ENCODE results near the gene NET1. TPM values are rescaled to one million over a fixed set of nuclear protein-coding genes. Genes with fewer than 3 reads are reported as not detected.
"Not testable (repeated sequence)": the region's sequence is repeated elsewhere in the genome, so short reads cannot be mapped to it uniquely, and the experiment has no call there.

The NET1 gene
- total RNA-seq, 8 experiments from 2014 or later = 11.8 to 78.8 (median 23.4) TPM

DNA sequence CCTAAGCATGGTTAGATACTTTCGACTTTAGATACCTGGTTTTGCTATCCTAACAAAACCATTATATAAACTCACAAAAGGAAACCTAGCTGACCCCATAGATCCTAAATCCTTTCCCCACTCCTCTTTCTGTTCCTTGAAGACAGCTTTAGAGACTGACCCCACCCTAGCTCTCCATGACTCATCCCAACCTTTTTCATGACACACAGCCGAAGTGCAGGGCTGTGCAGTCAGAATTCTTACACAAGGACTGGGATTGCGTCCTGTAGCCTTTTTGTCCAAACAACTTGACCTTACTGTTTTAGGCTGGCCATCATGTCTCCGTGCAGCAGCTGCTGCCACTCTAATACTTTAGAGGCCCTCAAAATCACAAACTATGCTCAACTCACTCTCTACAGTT is 62.3 kb downstream of the NET1 start:
- not testable (repeated sequence) for ATAC-seq (replicated peaks in 6 of 8); H3K4me1 ChIP-seq (replicated peaks in 1 of 2); H3K27ac ChIP-seq; H3K4me3 ChIP-seq
- in situ Hi-C loops (cut with MboI; ENCODE audit: low pct_unique_long_range_greater_than_20kb in 2 of 9, low sequenced_read_pairs in 9 of 9, unreplicated experiment in 9 of 9) = loop anchor here in 2 of 9 experiments (25.0 kb wide), 1 partner anchor 138 kb away; no protein-coding TSS in a partner anchor
- 8 to 100% (median 88%) methylated on average over 1 to 3 of the region's 4 CpGs; no CpG with 5 or more reads in 3 of the 10 experiments for WGBS, 10 experiments

DNA sequence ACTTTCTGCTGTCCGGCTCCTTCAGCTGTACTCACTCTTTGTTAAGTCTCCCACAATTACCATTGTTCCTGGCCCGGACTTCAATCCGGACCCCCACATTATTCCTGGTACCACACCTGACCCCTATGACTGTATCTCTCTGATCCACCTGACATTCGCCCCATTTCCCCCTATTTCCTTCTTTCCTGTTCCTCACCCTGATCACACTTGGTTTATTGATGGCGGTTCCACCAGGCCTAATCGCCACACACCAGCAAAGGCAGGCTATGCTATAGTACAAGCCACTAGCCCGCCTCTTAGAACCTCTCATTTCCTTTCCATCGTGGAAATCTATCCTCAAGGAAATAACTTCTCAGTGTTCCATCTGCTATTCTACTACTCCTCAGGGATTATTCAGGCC is 62.7 kb downstream of the NET1 start:
- H3K27ac ChIP-seq; ATAC-seq (replicated peaks in 6 of 8); H3K4me3 ChIP-seq; H3K4me1 ChIP-seq (replicated peaks in 1 of 2); in situ Hi-C loops (cut with MboI; ENCODE audit: low pct_unique_long_range_greater_than_20kb in 2 of 9, low sequenced_read_pairs in 9 of 9, unreplicated experiment in 9 of 9): not testable (repeated sequence)
- WGBS, 10 experiments = 17 to 100% (median 98%) methylated on average over 1 to 4 of the region's 8 CpGs; no CpG with 5 or more reads in 4 of the 10 experiments

DNA sequence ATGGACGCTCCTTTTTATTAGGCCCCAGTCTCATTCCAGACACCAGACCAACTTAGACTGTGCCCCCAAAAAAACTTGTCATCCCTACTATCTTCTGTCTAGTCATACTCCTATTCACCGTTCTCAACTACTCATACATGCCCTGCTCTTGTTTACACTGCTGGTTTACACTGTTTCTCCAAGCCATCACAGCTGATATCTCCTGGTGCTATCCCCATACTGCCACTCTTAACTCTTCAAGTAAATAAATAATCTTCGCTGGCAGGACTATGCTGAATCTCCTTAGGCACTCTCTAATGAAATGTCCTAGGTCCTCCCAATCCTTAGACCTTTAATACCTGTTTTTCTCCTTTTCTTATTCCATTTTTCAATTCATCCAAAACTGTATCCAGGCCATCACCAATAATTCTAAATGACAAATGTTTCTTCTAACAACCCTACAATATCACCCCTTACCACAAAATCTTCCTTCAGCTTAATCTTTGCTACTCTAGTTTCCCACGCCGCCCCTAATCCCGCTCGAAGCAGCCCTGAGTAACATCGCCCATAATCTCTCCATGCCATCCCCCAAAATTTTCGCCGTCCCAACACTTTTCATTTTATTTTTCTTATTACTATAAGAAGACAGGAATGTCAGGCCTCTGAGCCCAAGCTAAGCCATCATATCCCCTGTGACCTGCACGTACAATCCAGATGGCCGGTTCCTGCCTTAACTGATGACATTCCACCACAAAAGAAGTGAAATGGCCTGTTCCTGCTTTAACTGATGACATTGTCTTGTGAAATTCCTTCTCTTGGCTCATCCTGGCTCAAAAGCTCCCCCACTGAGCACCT is 63.8 kb downstream of the NET1 start:
- WGBS, 10 experiments = 78 to 100% (median 94%) methylated on average over 5 to 10 of the region's 12 CpGs; no CpG with 5 or more reads in 1 of the 10 experiments
- H3K27ac ChIP-seq; in situ Hi-C loops (cut with MboI; ENCODE audit: low pct_unique_long_range_greater_than_20kb in 2 of 9, low sequenced_read_pairs in 9 of 9, unreplicated experiment in 9 of 9); H3K4me1 ChIP-seq (replicated peaks in 1 of 2); ATAC-seq (replicated peaks in 6 of 8); H3K4me3 ChIP-seq: not testable (repeated sequence)

DNA sequence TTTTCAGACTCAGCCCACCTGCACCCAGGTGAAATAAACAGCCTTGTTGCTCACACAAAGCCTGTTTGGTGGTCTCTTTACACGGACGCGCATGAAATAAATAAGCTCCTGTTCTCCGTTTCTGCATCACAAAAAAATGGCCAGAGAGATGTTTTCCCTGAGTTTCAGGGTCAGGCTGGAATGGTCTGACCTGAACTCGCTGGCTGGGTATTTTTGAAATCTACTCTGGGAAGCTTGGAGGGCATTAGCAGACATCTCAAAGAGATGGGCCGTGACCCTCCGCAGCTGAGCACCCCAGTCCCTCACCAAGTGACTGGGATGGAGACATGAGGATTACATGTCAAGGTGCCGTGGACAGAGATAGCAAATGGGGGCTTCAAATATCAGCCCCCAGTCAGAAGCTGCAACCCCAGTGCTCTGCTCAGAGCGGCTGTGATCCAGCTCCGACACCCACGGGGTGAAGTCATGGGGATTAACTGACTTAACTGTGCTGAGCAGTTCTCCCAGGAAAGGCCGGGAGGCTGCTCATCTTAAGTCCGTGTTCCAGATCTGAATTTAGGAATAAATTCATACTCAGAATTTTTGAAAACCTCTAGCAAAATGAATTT is 64.7 kb downstream of the NET1 start:
- 40 to 92% (median 76%) methylated on average over 1 to 9 of the region's 13 CpGs; no CpG with 5 or more reads in 1 of the 10 experiments for WGBS, 10 experiments
- Histone ChIP-seq H3K4me3 (no peak overlapping the region), H3K27ac (no peak overlapping the region), H3K4me1 (replicated peaks in 1 of 2) (no peaks in the 10 kb centered on the region)
- in situ Hi-C loops (cut with MboI; ENCODE audit: low pct_unique_long_range_greater_than_20kb in 2 of 9, low sequenced_read_pairs in 9 of 9, unreplicated experiment in 9 of 9) = no loop called here
- ATAC-seq (replicated peaks in 6 of 8) = no peak

DNA sequence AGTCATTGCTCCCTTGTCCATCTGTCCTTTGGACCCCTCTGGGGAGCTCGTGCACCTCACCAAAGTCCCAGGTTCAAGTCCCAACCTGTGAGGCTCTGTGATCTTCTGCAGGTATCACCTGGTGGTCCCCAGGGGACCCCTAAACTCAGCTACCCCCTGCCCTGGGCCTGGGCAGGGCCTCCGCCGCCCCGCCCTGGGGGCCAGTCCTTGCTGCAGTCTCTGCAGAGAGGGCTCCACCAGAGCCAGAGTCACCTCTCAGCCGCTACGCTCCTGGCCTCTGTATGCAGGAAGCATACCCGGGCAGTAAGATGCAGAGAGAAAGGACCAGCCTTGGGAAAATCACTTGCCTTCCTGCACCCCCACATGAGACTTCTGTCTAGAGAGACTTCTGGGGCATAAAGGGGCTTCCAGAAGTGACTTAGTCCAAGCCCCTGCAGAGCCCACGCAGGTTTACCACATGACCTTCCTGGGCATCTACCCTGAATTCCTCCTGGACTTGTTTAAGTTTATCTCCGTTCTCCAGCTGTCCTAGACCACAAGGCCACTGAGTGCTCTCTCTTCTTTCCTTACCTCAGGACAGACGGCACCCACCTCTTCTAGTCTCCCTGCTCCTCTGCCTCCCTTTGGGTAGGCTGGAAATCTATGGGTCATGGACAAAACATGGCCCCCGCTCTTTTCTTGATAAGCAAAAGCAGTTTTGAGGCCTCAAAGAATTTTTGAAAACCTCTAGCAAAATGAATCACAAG is 65.8 kb downstream of the NET1 start:
- 80 to 100% (median 100%) methylated on average over 1 to 8 of the region's 11 CpGs; no CpG with 5 or more reads in 4 of the 10 experiments for WGBS, 10 experiments

DNA sequence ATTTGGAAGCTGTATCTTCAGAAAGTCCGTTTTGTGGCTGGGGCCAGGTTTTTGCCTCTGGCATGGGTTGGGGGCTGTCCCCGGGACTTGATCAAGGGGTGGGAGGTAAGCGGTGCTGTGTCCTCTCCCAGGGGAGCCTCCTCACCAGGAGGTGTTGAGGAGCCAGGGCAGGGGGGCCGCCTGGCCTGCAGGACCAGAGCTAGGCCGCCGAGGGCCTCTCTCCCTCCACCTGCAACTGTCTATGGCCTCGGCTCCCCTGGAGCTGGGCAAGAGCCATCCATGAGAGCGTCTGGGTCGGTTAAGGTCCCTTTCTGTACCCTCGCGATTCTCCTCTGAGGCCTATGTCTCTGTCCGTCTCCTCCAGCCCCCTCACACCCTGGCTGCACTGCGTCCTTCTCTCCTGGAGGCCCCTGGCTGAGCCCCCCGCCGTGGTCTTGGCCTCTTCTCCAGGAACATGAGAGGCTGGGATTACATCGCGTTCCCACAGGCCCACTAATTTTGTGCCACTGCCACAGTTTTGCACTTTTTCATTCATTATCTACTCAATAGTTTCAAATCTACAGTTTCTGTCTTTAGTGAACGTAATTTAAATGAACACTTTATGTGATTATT is 66.4 kb downstream of the NET1 start:
- 84 to 100% (median 95%) methylated on average over 1 to 8 of the region's 18 CpGs; no CpG with 5 or more reads in 4 of the 10 experiments for WGBS, 10 experiments

More for the DNA sequence above, 65.8 kb downstream of the NET1 start:
- H3K4me3 ChIP-seq = no peak overlapping the region
- H3K27ac ChIP-seq = no peak overlapping the region
- in situ Hi-C loops (cut with MboI; ENCODE audit: low pct_unique_long_range_greater_than_20kb in 2 of 9, low sequenced_read_pairs in 9 of 9, unreplicated experiment in 9 of 9) = no loop called here
- no peak for ATAC-seq (replicated peaks in 6 of 8)
- no peaks in the 10 kb centered on the region for H3K4me1 ChIP-seq (replicated peaks in 1 of 2)

DNA sequence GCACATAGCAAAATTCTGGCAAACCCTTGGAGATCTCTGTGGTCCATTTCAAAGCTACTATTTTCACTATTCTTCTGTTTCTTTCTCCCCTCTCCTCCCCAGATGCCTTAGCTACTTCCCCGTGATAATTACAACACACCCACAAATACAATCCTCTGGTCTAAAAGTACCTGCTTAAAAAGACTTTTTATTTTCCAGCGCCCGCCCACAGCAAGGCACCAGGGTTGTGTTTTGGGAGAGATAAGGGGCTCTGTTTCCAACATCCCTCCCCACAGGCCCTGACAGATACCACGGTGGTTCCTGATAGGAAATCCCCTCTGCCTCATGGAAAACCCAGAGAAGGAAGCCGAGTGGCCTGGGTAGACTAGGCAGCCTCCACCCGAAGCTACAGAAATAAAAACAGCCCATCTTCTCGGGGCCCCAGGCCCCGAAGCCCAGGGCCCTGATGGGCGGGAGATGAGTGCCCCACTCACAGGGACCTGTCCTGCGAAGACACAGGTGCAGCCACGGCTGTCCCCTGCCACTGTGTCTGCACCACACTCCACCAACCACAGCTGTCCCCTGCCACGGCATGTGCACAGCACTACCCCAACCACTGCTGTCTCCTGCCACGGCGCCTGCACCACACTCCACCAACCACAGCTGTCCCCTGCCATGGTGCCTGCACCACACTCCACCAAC is 67.3 kb downstream of the NET1 start:
- in situ Hi-C loops (cut with MboI; ENCODE audit: low pct_unique_long_range_greater_than_20kb in 2 of 9, low sequenced_read_pairs in 9 of 9, unreplicated experiment in 9 of 9) = no loop called here
- ATAC-seq (replicated peaks in 6 of 8) = no peak
- Histone ChIP-seq H3K27ac (no peak overlapping the region), H3K4me3 (no peak overlapping the region), H3K4me1 (replicated peaks in 1 of 2) (no peaks in the 10 kb centered on the region)
- 63 to 100% (median 88%) methylated on average over 1 to 8 of the region's 14 CpGs; no CpG with 5 or more reads in 3 of the 10 experiments for WGBS, 10 experiments

More for the DNA sequence above, 66.4 kb downstream of the NET1 start:
- H3K4me3 ChIP-seq = no peak overlapping the region
- H3K27ac ChIP-seq = no peak overlapping the region
- H3K4me1 ChIP-seq (replicated peaks in 1 of 2) = no peaks in the 10 kb centered on the region
- in situ Hi-C loops (cut with MboI; ENCODE audit: low pct_unique_long_range_greater_than_20kb in 2 of 9, low sequenced_read_pairs in 9 of 9, unreplicated experiment in 9 of 9) = no loop called here
- ATAC-seq (replicated peaks in 6 of 8) = no peak

DNA sequence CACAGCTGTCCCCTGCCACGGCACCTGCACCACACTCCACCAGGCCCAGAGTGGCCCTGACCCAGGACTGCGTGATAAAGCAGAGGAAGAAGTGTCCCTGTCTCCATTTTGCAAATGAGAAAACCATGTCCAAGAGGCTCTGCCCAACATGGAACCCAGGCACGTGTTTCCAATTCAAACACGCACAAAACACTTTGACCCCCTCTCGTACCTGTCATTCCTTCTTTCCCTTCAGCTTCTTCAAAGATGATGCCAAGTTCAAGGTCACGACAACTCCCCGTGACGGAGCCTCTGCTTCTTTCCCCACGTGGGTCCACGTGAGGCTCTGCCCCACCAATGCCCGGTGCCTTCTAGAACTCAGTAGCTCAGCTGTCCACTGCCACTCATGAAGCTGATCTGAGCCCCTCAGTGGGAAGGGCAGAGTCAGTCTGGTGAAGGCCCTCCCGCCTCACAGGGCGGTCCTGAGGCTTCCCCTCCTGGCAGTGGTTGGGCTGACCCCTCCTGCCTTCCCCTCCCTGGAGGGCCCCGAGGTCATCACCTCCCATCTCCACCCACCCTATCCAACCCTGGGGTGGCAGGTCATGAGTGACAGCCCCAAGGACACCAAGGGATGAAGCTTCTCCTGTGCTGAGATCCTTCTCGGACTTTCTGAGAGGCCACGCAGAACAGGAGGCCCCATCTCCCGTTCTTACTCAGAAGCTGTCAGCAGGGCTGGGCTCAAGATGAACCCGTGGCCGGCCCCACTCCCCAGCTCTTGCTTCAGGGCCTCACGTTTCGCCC is 68.0 kb downstream of the NET1 start:
- no peak for ATAC-seq (replicated peaks in 6 of 8)
- Histone ChIP-seq H3K4me3 (no peak overlapping the region), H3K4me1 (replicated peaks in 1 of 2) (no peaks in the 10 kb centered on the region), H3K27ac (no peak overlapping the region)
- in situ Hi-C loops (cut with MboI; ENCODE audit: low pct_unique_long_range_greater_than_20kb in 2 of 9, low sequenced_read_pairs in 9 of 9, unreplicated experiment in 9 of 9) = no loop called here
- 20 to 94% (median 87%) methylated on average over 2 to 9 of the region's 21 CpGs; no CpG with 5 or more reads in 5 of the 10 experiments for WGBS, 10 experiments

DNA sequence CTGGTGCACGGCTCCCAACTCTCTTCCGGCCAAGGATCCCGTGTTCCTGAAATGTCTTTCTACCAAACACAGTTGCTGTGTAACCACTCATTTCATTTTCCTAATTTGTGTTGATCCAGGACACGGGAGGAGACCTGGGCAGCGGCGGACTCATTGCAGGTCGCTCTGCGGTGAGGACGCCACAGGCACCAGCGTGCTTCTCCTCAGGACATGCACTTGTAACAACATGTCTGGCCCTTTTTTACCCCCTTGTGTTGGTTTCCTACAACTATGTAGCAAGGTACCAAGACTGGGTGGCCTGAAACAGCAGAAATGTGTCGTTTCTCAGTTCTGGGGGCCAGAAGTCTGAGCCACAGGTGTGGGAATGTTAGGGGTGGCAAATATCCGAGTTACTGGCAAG is 68.8 kb downstream of the NET1 start:
- H3K4me3 ChIP-seq = no peak overlapping the region
- 20 to 94% (median 80%) methylated on average over 1 to 5 of the region's 12 CpGs; no CpG with 5 or more reads in 3 of the 10 experiments for whole genome bisulfite sequencing, 10 experiments
- no peak overlapping the region for H3K27ac ChIP-seq
- ATAC-seq (replicated peaks in 6 of 8) = no peak
- H3K4me1 ChIP-seq (replicated peaks in 1 of 2) = peaks cover 0 to 6% of the 10 kb centered on the region in 2 donors
- in situ Hi-C loops (cut with MboI; ENCODE audit: low pct_unique_long_range_greater_than_20kb in 2 of 9, low sequenced_read_pairs in 9 of 9, unreplicated experiment in 9 of 9) = no loop called here

DNA sequence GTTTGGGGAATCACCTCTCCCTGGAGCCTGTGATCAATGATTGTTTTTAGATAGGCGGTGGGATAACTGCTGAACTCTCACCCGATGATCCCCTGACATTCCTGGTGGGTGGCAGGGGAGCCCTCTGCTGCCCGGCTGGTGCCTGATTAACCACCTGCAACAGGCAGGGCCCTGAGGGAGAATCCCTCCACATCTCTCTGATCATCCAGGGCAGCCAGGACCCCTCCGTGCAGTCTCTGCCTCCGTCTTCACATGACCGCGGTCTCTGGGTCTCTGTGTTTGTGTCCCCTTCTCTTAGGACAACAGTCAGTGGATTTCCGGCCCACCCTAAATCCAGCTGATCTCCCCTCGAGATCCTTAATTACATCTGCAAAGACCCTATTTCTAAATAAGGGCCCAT is 69.7 kb downstream of the NET1 start:
- in situ Hi-C loops (cut with MboI; ENCODE audit: low pct_unique_long_range_greater_than_20kb in 2 of 9, low sequenced_read_pairs in 9 of 9, unreplicated experiment in 9 of 9) = no loop called here
- Histone ChIP-seq H3K4me3 (no peak overlapping the region), H3K4me1 (replicated peaks in 1 of 2) (peaks cover 0 to 7% of the 10 kb centered on the region in 2 donors), H3K27ac (no peak overlapping the region)
- ATAC-seq (replicated peaks in 6 of 8) = no peak
- 86 to 100% (median 100%) methylated on average over 1 to 6 of the region's 9 CpGs; no CpG with 5 or more reads in 5 of the 10 experiments for WGBS, 10 experiments

DNA sequence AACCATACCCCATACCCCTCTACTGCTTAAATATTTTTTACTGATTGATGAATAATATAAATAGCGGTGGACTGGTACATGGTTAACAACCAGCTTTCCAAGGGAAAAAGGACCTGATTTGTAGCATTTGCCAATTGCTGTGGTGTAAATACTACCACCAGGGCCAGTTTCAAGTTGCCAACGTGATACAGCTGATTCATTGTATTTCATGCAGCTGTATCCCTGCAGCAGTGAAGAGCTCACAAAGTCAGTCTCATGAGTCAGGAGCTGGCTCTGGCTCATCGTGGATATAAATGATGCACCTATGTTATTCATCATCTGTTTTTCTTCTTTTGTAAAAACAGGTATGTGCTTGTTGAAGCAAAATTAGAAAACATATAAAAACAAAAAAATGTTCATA is 71.8 kb downstream of the NET1 start:
- Histone ChIP-seq H3K4me1 (replicated peaks in 1 of 2) (peaks cover 0 to 7% of the 10 kb centered on the region in 2 donors), H3K4me3 (no peak overlapping the region), H3K27ac (no peak overlapping the region)
- in situ Hi-C loops (cut with MboI; ENCODE audit: low pct_unique_long_range_greater_than_20kb in 2 of 9, low sequenced_read_pairs in 9 of 9, unreplicated experiment in 9 of 9) = no loop called here
- WGBS, 10 experiments = 14 to 91% (median 66%) methylated on average over 1 to 3 of the region's 3 CpGs; no CpG with 5 or more reads in 2 of the 10 experiments
- ATAC-seq (replicated peaks in 6 of 8) = no peak
